Anterior cingulate cortex (tissue), 58 donors: ENCODE measurements around the gene OLFM2.
A peak's percentile ranks its signal among the peaks of the same experiment; 100 is the strongest.
"Not testable (repeated sequence)": the region's sequence is repeated elsewhere in the genome, so short reads cannot be mapped to it uniquely, and the experiment has no call there.

Source experiments
- DNase-seq, 58 donors: peaks; one replicate each; lab custom pipeline; 2025; lab: John Stamatoyannopoulos, UW

OLFM2 gene

GRCh38 chr19:9945319-9945966 is 9.1 kb upstream of the OLFM2 start:
- DNase-seq, result peak in 55 of 58 donors; percentile 6 to 94 (median 69)

- no peak for DNase-seq
Measured at GRCh38 chr19:9943744-9944143, 7.4 kb upstream of the OLFM2 start.

GRCh38 chr19:9941671-9942070 is 5.4 kb upstream of the OLFM2 start:
- DNase-seq, result no peak

GRCh38 chr19:9941231-9941630 is 4.9 kb upstream of the OLFM2 start:
- no peak for DNase-seq

GRCh38 chr19:9940778-9941177 is 4.5 kb upstream of the OLFM2 start:
- DNase-seq, result no peak

GRCh38 chr19:9939301-9939913 is 3.1 kb upstream of the OLFM2 start:
- no peak for DNase-seq

- peak in 14 of 58 donors; percentile 2 to 49 (median 16) for DNase-seq
Measured at GRCh38 chr19:9937001-9937411, 691 bp upstream of the OLFM2 start.

- DNase-seq, result peak in 2 of 58 donors; percentile 16 to 53
Measured at GRCh38 chr19:9935506-9936325, 599 bp downstream of the OLFM2 start.

- peak in 57 of 58 donors; percentile 14 to 89 (median 68) for DNase-seq
Measured at GRCh38 chr19:9934132-9934950, 2.0 kb downstream of the OLFM2 start.

- no peak for DNase-seq
Measured at GRCh38 chr19:9932835-9933234, 3.5 kb downstream of the OLFM2 start.

- no peak for DNase-seq
Measured at GRCh38 chr19:9931629-9932028, 4.7 kb downstream of the OLFM2 start.

- no peak for DNase-seq
Measured at GRCh38 chr19:9923440-9923839, 12.9 kb downstream of the OLFM2 start.

- DNase-seq, result not testable (repeated sequence)
Measured at GRCh38 chr19:9922782-9923379, 13.4 kb downstream of the OLFM2 start.

- peak in 9 of 58 donors; percentile 2 to 55 (median 10) for DNase-seq
Measured at GRCh38 chr19:9917321-9917720, 19.0 kb downstream of the OLFM2 start.

GRCh38 chr19:9916719-9917118 is 19.6 kb downstream of the OLFM2 start:
- DNase-seq, result no peak

- peak in 41 of 58 donors; percentile 4 to 75 (median 34) for DNase-seq
Measured at GRCh38 chr19:9914315-9915207, 21.8 kb downstream of the OLFM2 start.

GRCh38 chr19:9914001-9914314 is 22.4 kb downstream of the OLFM2 start:
- peak in 1 of 58 donors; percentile 55 for DNase-seq

GRCh38 chr19:9913237-9914000 is 22.9 kb downstream of the OLFM2 start:
- DNase-seq, result peak in 9 of 58 donors; percentile 10 to 49 (median 18)
